Activated CD4-positive, alpha-beta T cell treated with anti-CD3 and anti-CD28 coated beads, Interleukin-2, Interleukin-4, amounts not matched to agents 100 ng/mL and 50 ng/mL, durations not matched to agents 16 hours and 8 hours (primary cell): Measurements from ENCODE around the gene RPL21.

ENCODE experiments used
- DNase-seq: peaks from one replicate; pipeline ENCODE4 v3.0.0-alpha.2; 2020; ENCODE audit warnings: low spot score

The RPL21 gene

GRCh38 chr13:27258637-27259386 is 7.5 kb downstream of the RPL21 start:
- no peak for DNase-seq

- DNase-seq: no peak
These were observed 8.5 kb downstream of the RPL21 start for GRCh38 chr13:27259831-27260230.

DNA sequence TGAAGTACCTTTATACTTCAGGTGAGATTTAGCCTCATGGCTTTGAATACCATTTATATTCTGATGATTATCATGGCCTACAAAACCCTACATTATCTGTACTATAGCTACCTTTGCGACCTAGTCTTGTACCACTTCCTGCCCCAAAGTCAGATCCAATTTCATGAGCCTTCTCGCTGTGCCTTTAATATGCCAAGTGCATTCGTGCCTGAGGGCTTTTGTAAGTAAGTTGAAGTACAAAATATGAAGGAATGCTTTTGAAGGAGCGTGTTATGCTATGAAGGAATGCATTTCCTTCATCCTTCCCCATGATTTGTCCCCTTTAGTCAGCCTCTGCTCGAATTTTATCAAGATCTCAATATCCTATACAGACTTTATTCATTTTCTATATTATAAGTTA is 10.0 kb downstream of the RPL21 start:
- DNase-seq: no peak

DNA sequence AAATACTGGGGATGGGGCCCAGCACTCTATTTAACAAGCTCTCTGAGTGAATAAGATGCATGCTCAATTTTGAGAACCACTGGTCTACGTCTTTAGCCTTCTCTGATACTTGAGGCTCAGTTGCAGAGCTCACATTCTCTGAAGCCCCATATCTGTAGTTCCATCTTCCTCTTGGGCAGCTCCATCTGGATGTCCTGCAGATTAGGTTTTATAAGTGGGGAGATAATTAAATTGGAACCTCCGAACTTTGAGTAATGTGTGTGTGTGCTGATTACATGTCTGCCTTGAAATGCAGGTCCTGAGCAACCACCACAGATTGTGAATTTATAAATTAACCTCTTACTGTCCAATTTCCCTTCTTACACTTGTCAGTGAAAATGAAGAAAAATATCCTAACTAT is 12.1 kb downstream of the RPL21 start:
- no peak for DNase-seq

DNA sequence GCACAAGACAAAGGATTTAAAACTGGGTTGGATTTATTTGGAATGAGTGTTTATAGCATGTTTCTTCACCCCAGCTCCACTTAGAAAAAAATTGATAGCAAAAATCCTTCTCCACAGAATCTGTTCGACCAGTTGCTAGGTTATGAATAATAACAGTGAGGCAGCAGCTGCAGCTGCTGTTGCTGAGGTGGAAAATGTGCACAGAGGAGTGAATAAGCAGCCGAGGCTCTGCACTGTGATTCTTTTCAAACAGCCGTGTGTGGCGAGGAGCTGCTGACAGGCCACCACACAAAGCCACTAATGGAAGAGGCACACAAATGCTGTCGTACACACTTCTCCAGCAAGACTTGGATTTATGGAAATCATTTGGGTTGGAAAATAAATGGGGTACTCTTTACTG is 12.8 kb downstream of the RPL21 start:
- no peak for DNase-seq

- DNase-seq: no peak
These were observed 13.3 kb downstream of the RPL21 start for GRCh38 chr13:27264648-27265047.

DNA sequence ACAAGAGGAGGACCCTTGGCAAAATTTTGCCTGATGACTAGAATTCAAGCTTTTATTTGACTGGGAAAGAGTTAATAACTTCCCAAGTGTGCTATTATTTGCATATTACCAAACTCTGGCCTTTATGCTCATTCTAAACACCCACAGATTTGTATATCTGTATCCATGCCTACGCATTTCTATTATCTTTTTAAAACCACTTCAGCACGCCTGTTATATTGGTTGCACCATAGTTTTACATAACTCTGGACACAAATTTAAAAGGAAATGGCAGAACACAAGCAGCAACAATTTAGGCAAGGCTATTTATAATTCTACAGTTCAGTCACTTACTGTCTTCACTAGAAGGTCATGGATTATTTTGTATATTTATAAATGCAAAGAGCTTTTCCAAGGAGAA is 15.6 kb downstream of the RPL21 start:
- DNase-seq: no peak

- no peak for DNase-seq
These were observed 16.2 kb downstream of the RPL21 start for GRCh38 chr13:27267596-27267995.

DNA sequence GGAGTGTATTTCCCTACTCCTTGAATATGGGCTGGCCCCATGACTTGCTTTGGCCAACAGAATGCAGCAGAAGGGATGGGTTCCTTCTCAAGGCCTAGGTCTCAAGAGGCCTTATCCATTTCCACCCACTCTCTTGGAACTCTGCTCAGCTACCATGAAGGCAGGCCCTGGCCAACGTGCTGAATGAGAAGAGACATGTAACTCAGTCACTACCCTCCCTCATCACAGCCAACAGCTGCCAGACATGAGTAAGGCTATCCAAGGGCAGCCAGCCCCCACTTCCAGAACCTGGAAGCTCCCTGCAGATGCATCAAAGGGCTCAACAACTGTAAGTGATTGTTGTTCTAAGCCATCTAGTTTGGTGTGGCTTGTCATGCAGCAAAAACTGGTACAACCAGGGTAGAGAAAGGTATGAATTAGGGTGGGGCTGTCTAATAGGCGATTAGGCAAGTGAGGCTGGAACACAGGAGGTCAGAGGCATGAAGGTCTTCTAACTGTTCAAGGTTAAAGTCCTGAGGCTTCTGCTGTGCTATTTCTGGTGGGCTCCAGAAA is 17.8 kb downstream of the RPL21 start:
- no peak for DNase-seq

- peak; percentile 65 for DNase-seq
These were observed 19.5 kb downstream of the RPL21 start, which contains the start of gene RASL11A for GRCh38 chr13:27270594-27271520. TSS of gene RASL11A (plus strand) at chr13:27270830. CDS start at chr13:27270945, 115 bp downstream.

DNA sequence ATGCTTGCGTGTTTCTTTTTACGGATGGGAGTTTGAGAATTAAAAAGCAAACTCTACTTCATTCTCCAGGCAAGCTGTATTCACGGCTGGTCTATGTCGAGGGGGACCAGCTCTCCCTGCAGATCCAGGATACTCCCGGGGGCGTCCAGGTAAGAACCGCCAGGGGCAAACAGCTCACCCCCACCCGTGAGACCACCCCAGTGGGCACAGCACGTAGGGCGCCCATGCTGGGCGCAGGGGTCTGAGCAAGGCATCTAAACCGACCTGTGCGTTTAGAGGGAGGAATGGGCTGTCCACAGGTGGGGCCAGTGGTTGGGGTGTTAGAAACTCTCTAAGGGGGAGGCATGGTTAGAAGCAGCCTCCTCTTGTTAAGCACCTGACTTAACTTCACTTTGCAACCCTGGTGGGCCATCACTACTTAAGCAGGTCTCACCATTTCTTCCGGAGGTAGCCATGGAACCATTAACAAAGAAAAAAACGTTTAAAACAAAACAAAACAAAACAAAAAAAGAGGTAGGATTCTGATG is 20.3 kb downstream of the RPL21 start:
- no peak for DNase-seq

GRCh38 chr13:27273658-27274425 is 22.5 kb downstream of the RPL21 start:
- DNase-seq: no peak

DNA sequence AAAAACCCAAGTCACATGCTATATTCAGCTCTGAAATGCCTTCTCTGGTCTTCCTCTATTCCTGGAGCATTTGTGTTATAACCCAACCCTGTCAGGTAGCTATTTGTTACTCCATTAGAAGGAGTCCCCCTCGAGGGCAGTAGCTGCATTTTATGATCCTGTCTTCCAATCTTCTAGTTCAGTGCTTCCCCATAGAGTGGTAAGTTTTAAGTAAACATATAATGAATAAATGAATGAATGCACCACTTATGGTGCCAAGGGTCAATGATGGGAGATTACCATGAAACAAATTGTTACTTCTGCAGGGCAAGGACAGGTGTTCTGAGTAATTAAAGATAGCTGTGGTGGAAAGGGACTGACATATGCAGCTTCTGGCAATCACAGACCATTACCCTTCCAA is 23.3 kb downstream of the RPL21 start:
- no peak for DNase-seq

DNA sequence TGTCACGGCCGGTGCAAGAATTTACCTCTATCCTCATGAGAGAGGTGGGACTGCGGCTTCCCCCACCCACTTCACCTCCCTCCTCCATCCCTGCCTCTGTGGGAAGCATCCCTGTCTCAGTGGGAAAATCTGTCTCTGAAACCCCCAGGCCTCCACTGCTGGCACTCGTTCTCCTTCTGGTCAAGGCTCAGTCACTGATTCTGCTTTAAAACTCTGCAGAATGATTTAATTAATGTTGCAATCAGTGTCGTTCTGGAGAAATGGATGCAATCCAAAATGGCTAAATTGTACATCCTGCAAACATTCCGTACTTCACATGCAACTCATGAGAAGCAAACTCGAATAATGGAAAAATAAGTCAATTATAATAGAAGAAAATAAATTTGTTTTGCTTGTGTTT is 24.8 kb downstream of the RPL21 start:
- DNase-seq: no peak

DNA sequence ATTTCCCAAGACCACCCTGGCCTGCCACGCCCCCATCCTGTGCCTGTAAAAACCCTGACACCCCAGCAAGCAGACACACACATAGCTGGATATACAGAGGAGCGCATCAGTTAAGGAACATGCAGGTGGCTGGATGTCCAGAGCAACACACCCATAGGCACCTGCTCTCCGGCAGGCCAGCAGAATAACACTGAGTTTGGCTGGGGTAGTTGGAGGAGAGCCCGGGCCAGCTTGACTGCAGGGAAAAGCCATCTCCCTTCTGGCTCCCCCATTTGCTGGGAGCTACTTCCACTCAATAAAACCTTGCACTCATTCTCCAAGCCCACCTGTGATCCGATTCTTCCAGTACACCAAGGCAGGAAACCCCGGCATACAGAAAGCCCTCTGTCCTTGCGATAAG is 28.1 kb downstream of the RPL21 start:
- DNase-seq: no peak

DNA sequence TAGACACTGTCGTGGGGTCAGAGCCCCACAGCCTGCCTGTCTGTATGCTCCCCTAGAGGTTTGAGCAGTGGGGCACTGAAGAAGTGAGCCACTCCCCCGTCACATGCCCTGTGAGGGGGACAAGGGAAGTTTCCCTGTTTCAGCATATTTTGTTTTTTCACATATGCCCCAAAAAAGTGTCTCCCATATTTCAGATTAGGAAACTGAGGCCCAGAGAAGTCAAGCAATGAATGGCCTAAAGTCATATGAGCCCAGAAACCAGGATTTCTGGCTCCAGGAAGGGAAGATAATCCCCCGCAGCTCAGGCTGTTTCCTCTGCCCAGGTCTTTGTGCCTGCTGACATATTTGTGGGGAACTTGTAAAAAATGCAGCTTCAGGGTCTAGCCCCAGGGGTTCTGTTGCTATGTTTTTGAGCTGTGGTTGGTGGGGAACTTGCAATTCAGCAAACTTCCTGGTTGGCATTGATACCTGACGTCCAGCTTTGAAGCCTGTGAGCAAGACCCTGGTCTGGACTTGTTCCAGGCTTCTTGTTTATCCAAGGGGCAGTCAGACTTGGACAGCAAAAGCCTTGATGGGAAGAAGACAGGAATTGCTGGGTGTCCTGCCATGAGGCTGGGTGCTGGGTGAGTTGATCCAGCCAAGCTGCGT is 28.8 kb downstream of the RPL21 start:
- no peak for DNase-seq

DNA sequence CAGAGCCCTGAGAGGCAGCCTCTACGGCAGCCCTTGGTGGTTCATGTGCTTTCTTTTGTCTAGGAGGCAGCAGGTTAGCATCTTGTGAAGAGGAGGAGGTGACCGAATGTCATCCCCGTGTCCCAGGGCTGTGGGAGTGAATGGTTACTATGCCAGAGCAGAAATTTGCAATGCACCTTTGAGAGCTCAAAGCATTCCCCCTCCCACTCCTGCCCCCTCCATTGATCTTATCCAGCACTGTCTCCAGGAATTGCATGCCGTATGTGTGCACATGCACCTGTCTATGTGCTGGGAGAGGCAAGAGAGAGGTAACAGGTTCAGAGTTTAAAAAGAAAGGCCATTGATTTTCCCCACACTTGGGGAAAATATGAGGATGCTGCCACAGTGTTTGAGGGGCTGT is 29.5 kb downstream of the RPL21 start:
- no peak for DNase-seq

DNA sequence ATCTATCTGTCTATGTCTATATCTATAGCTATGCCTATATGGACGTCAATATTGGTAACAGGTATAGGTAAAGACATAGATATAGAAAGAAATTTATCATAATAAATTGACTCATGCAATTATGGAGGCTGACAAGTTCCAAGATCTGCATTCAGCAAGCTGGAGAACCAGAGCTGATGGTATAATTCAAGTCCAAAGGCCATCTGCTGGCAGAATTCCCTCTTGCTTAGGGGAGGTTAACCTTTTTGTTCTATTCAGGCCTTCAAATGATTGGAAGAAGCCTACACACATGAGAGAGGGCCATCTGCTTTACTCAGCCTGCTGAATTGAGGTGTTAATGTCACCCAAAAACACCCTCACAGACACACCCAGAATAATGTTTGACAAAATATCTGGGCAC is 30.1 kb downstream of the RPL21 start:
- no peak for DNase-seq

- DNase-seq: peak; percentile 22
These were observed 32.6 kb downstream of the RPL21 start for GRCh38 chr13:27283906-27284493.

GRCh38 chr13:27288392-27288791 is 37.0 kb downstream of the RPL21 start:
- DNase-seq: no peak
